Left ventricle myocardium inferior (tissue), 1 donor: Measurements from ENCODE around the gene PPP1R2C. TPM values are rescaled to one million over a fixed set of nuclear protein-coding genes. Genes with fewer than 3 reads are reported as not detected.

Source experiments
- DNase-seq: peaks from one replicate; pipeline ENCODE4 v3.0.0-alpha.2; 2020
- H3K27ac ChIP-seq: fragments of 200-600 bp; replicated peaks from 2 replicates; pipeline ENCODE4 v1.8.0; 2021
- H3K27me3 ChIP-seq: fragments of 200-600 bp; 2 replicates; pipeline ENCODE4 v1.8.0; 2021; ENCODE audit warnings: low read depth
- H3K36me3 ChIP-seq: fragments of 200-600 bp; 2 replicates; pipeline ENCODE4 v1.8.0; 2021
- H3K4me1 ChIP-seq: fragments of 200-600 bp; 2 replicates; pipeline ENCODE4 v1.8.0; 2021
- H3K4me3 ChIP-seq: fragments of 200-600 bp; 2 replicates; pipeline ENCODE4 v1.8.0; 2021; ENCODE audit warnings: mild to moderate bottlenecking, moderate library complexity
- H3K9me3 ChIP-seq: fragments of 200-600 bp; replicated peaks from 2 replicates; pipeline ENCODE4 v1.8.0; 2021
- CTCF ChIP-seq: fragments of 200-600 bp; IDR thresholded peaks from 2 replicates; pipeline ENCODE4 v1.8.0; 2021; ENCODE audit warnings: antibody characterized with exemption, mild to moderate bottlenecking, borderline replicate concordance
- intact Hi-C: fragments of 100-400 bp; cut with micrococcal nuclease; formaldehyde crosslinking; loops from one replicate; pipeline ENCODE4 v1.11.0; 2022
- total RNA-seq: library from RNA; stranded (reverse); fragmentation: NEBNext Ultra II Directional; extraction: Animal tissue kit (Norgen Biotek cat#: 25700); gene quantifications from one replicate; pipeline ENCODE4 v1.2.1, GENCODE V29; 2021
- donor health status: DM: no; HTN: yes; CAD: no; lungs with severe emphysema.

Gene PPP1R2C
- total RNA-seq, 1 donor from 2014 or later, result not detected

- no peaks in the 10 kb centered on the region for H3K36me3 ChIP-seq
- no peak for DNase-seq
- H3K27ac ChIP-seq, result no peak overlapping the region
- intact Hi-C loops, result no loop called here
- H3K4me1 ChIP-seq, result no peaks in the 10 kb centered on the region
- TF ChIP-seq CTCF, result no peak
- no peak overlapping the region for H3K4me3 ChIP-seq
- H3K27me3 ChIP-seq, result no peaks in the 10 kb centered on the region
- H3K9me3 ChIP-seq, result no peaks in the 10 kb centered on the region
These were observed 7.4 kb downstream of the PPP1R2C start for GRCh38 chrX:42770566-42770965.

DNA sequence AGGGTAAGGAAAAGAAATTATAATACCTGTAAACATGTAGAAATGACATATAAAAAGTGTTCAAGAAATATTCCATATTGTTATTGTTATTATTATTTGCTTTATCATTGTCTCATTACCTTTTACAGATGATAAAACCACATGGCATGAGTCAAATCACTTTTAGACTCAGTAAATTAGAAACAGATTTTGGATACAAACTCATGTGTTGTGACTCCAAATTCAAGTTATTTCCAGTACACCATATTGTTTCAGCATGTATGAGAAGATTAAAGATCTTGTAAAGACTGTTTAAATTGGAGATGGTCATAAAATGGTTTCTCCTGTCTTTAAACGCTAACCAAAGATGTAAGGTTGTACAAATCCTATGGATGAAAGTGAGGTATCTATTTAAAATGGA lies 18.1 kb downstream of the PPP1R2C start:
- no peak for TF ChIP-seq CTCF
- no peaks in the 10 kb centered on the region for H3K27me3 ChIP-seq
- no peaks in the 10 kb centered on the region for H3K36me3 ChIP-seq
- no peak overlapping the region for H3K4me3 ChIP-seq
- DNase-seq, result no peak
- H3K4me1 ChIP-seq, result no peaks in the 10 kb centered on the region
- intact Hi-C loops, result no loop called here
- no peak overlapping the region for H3K27ac ChIP-seq
- no peaks in the 10 kb centered on the region for H3K9me3 ChIP-seq

- Histone ChIP-seq H3K4me1 (no peaks in the 10 kb centered on the region), H3K27ac (no peak overlapping the region), H3K36me3 (no peaks in the 10 kb centered on the region), H3K27me3 (no peaks in the 10 kb centered on the region), H3K4me3 (no peak overlapping the region), H3K9me3 (no peaks in the 10 kb centered on the region)
- intact Hi-C loops, result no loop called here
- TF ChIP-seq CTCF, result no peak
- DNase-seq, result peak; percentile 26
These were observed 22.1 kb downstream of the PPP1R2C start for GRCh38 chrX:42755815-42756214.

DNA sequence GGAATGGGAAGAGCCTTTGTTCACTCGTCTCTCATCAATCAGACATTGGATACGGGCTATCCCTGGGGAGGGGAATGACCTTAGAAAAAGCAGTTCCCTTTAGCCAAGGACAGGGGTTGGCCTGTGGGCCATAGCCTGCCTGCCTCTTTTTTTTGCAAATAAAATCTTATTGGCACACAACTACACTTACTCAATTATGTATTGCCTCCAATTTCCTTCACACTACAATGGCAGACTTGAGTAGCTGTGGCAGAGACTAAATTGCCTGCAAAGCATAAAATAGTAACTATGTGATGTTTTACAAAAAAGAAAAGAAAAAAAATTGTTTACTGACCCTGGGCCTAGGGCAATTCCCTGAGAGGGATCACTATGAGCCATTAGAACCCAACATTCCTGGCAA lies 23.4 kb downstream of the PPP1R2C start:
- Histone ChIP-seq H3K4me1 (no peaks in the 10 kb centered on the region), H3K27me3 (no peaks in the 10 kb centered on the region), H3K27ac (no peak overlapping the region), H3K9me3 (no peaks in the 10 kb centered on the region), H3K4me3 (no peak overlapping the region), H3K36me3 (no peaks in the 10 kb centered on the region)
- DNase-seq, result no peak
- intact Hi-C loops, result no loop called here
- TF ChIP-seq CTCF, result no peak

GRCh38 chrX:42754115-42754514 lies 23.8 kb downstream of the PPP1R2C start:
- Histone ChIP-seq H3K4me3 (no peak overlapping the region), H3K27ac (no peak overlapping the region), H3K27me3 (no peaks in the 10 kb centered on the region), H3K36me3 (no peaks in the 10 kb centered on the region), H3K4me1 (no peaks in the 10 kb centered on the region), H3K9me3 (no peaks in the 10 kb centered on the region)
- intact Hi-C loops, result no loop called here
- TF ChIP-seq CTCF, result no peak
- DNase-seq, result no peak

DNA sequence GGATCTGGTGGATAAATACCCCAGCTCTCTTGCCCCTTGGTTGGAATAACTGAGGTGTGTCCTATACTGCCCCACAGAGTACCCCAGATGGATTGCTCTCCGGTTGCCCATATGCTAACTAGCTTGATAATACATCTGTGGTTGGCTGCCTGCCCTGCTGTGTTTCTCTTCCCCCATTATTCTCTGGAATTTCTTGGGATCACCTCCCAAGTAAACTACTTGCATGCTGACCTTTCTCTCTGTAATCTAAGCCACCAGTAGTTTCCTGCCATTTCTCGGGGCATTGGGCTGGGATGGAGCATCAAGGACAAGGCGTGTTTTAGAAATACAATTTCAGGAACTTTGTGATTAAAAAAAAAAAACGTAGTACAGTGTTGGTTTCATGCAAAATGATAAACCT lies 25.2 kb downstream of the PPP1R2C start:
- no peak overlapping the region for H3K27ac ChIP-seq
- no peak for TF ChIP-seq CTCF
- H3K4me3 ChIP-seq, result no peak overlapping the region
- DNase-seq, result no peak
- H3K36me3 ChIP-seq, result no peaks in the 10 kb centered on the region
- no peaks in the 10 kb centered on the region for H3K4me1 ChIP-seq
- H3K27me3 ChIP-seq, result no peaks in the 10 kb centered on the region
- no peaks in the 10 kb centered on the region for H3K9me3 ChIP-seq
- intact Hi-C loops, result no loop called here
